OCI-LY1 (cell line): Measurements from ENCODE around the gene UFC1.

ENCODE experiments used
- H2AFZ ChIP-seq: fragments of 200-600 bp; sonication (generic), shearing (Covaris generic); 2 replicates; pipeline ENCODE4 v1.6.0; 2014; ENCODE audit warnings: antibody characterized with exemption, mild to moderate bottlenecking, low read length
- H3F3A ChIP-seq: fragments of 200-600 bp; sonication (generic), shearing (Covaris generic); 2 replicates; pipeline ENCODE4 v1.6.0; 2014; ENCODE audit warnings: mild to moderate bottlenecking, antibody characterized with exemption, low read length, moderate library complexity; ENCODE audit not compliant: insufficient read depth
- H3K27ac ChIP-seq: fragments of 200-600 bp; sonication (generic); 2 replicates; pipeline ENCODE4 v1.5.1; 2014; ENCODE audit warnings: low read length, mixed run types, mild to moderate bottlenecking, low read depth; ENCODE audit not compliant: poor library complexity, severe bottlenecking
- H3K27me3 ChIP-seq: fragments of 200-600 bp; sonication (generic); 2 replicates; pipeline ENCODE4 v1.6.0; 2014; ENCODE audit warnings: antibody characterized with exemption, mild to moderate bottlenecking, low read length, moderate library complexity; ENCODE audit not compliant: insufficient read depth
- H3K36me3 ChIP-seq: fragments of 200-600 bp; sonication (generic); 2 replicates; pipeline ENCODE4 v1.6.1; 2014; ENCODE audit warnings: mild to moderate bottlenecking, antibody characterized with exemption, low read length, moderate library complexity, mixed read lengths; ENCODE audit not compliant: insufficient read depth
- H3K4me1 ChIP-seq: fragments of 200-600 bp; sonication (generic); 2 replicates; pipeline ENCODE4 v1.5.1; 2014; ENCODE audit warnings: mild to moderate bottlenecking, low read length, moderate library complexity; ENCODE audit not compliant: insufficient read depth, severe bottlenecking
- H3K4me2 ChIP-seq: fragments of 200-600 bp; sonication (generic), shearing (Covaris generic); 2 replicates; pipeline ENCODE4 v1.6.1; 2014; ENCODE audit warnings: low read length
- H3K4me3 ChIP-seq: fragments of 200-600 bp; sonication (generic); 2 replicates; pipeline ENCODE4 v1.5.1; 2014; ENCODE audit warnings: low read length, low read depth, mild to moderate bottlenecking, mixed read lengths; ENCODE audit not compliant: poor library complexity, severe bottlenecking
- H3K79me2 ChIP-seq: fragments of 200-600 bp; shearing (Covaris generic); 2 replicates; pipeline ENCODE4 v1.6.1; 2016; ENCODE audit warnings: mixed run types, low read length, mixed read lengths; ENCODE audit not compliant: insufficient read depth
- H3K9ac ChIP-seq: fragments of 200-600 bp; sonication (generic), shearing (Covaris generic); 2 replicates; pipeline ENCODE4 v1.6.1; 2014; ENCODE audit warnings: mild to moderate bottlenecking, low read length, mixed read lengths
- H3K9me2 ChIP-seq: fragments of 200-600 bp; sonication (generic), shearing (Covaris generic); 2 replicates; pipeline ENCODE4 v1.6.1; 2014; ENCODE audit warnings: low read depth, mild to moderate bottlenecking, low read length, mixed read lengths
- H3K9me3 ChIP-seq: fragments of 200-600 bp; shearing (Covaris generic); 2 replicates; pipeline ENCODE4 v1.6.1; 2014; ENCODE audit warnings: low read length, mixed read lengths
- H4K20me1 ChIP-seq: fragments of 200-600 bp; sonication (generic), shearing (Covaris generic); 2 replicates; pipeline ENCODE4 v1.6.0; 2016; ENCODE audit warnings: mild to moderate bottlenecking, low read length; ENCODE audit not compliant: insufficient read depth
- EZH2 ChIP-seq: fragments of 200-600 bp; sonication (generic), shearing (Covaris generic); IDR thresholded peaks from 2 replicates; pipeline ENCODE4 v1.8.0; 2017; ENCODE audit warnings: borderline replicate concordance, mixed run types, mild to moderate bottlenecking, antibody characterized with exemption, low read length, moderate library complexity, mixed read lengths
- TF ChIP-seq, protein P1 (sequence below): fragments of 200-600 bp; sonication (generic), shearing (Covaris generic); IDR thresholded peaks from 2 replicates; pipeline ENCODE4 v1.5.1; 2017; ENCODE audit warnings: mild to moderate bottlenecking, antibody characterized with exemption, low read length, moderate library complexity, mixed read lengths

Gene UFC1

DNA sequence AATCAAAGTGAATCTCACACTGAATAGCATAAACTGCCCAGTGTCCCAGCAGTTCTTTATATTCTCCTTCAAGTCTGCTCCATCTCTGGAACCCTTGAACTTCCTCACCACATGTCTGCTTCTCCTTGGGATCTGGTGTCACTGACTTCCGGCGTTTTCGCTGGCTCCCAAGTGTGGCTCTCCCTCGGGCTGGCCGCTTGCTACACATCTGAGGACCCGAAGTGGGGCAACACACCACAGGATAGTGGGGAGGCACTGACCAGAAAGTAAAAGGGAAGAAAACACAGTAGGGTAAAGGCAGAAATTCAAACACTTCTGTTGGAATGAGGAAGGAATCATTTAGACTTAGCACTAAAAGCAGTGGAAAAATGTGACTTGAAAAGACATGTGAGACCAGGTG lies 30.8 kb upstream of the UFC1 start:
- no peaks in the 10 kb centered on the region for H3K9me3 ChIP-seq
- H3K4me2 ChIP-seq, result no peak overlapping the region
- H3K4me1 ChIP-seq, result peaks cover 18% of the 10 kb centered on the region
- H3K79me2 ChIP-seq, result no peaks in the 10 kb centered on the region
- no peak overlapping the region for H3K4me3 ChIP-seq
- H3K9me2 ChIP-seq, result no peaks in the 10 kb centered on the region
- H3K9ac ChIP-seq, result no peak overlapping the region
- no peak overlapping the region for H3K27ac ChIP-seq
- H3F3A ChIP-seq, result no peaks in the 10 kb centered on the region
- H2AFZ ChIP-seq, result no peak overlapping the region
- no peaks in the 10 kb centered on the region for H3K27me3 ChIP-seq
- no peak for TF ChIP-seq EZH2
- TF ChIP-seq, protein P1, sequence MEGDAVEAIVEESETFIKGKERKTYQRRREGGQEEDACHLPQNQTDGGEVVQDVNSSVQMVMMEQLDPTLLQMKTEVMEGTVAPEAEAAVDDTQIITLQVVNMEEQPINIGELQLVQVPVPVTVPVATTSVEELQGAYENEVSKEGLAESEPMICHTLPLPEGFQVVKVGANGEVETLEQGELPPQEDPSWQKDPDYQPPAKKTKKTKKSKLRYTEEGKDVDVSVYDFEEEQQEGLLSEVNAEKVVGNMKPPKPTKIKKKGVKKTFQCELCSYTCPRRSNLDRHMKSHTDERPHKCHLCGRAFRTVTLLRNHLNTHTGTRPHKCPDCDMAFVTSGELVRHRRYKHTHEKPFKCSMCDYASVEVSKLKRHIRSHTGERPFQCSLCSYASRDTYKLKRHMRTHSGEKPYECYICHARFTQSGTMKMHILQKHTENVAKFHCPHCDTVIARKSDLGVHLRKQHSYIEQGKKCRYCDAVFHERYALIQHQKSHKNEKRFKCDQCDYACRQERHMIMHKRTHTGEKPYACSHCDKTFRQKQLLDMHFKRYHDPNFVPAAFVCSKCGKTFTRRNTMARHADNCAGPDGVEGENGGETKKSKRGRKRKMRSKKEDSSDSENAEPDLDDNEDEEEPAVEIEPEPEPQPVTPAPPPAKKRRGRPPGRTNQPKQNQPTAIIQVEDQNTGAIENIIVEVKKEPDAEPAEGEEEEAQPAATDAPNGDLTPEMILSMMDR, result no peak
- H3K36me3 ChIP-seq, result peaks cover 74% of the 10 kb centered on the region
- no peaks in the 10 kb centered on the region for H4K20me1 ChIP-seq

- no peak overlapping the region for H2AFZ ChIP-seq
- no peak overlapping the region for H3K27ac ChIP-seq
- peaks cover 3% of the 10 kb centered on the region; the same call in 1 of the 2 replicates for H3K79me2 ChIP-seq
- H3K9me2 ChIP-seq, result no peaks in the 10 kb centered on the region
- no peak overlapping the region for H3K4me3 ChIP-seq
- H3K9me3 ChIP-seq, result no peaks in the 10 kb centered on the region
- no peaks in the 10 kb centered on the region for H3K27me3 ChIP-seq
- H3K36me3 ChIP-seq, result peaks cover 67% of the 10 kb centered on the region
- TF ChIP-seq, protein P1, result no peak
- no peak for TF ChIP-seq EZH2
- peaks cover 19% of the 10 kb centered on the region for H3K4me1 ChIP-seq
- 0 out of 2 replicates have a peak, but pooled peaks cover 4% of the 10 kb centered on the region for H3F3A ChIP-seq
- H3K9ac ChIP-seq, result no peak overlapping the region
- H4K20me1 ChIP-seq, result no peaks in the 10 kb centered on the region
- H3K4me2 ChIP-seq, result no peak overlapping the region
Observed at GRCh38 chr1:161127649-161128048, 26.1 kb upstream of the UFC1 start.

- H3K79me2 ChIP-seq, result peaks cover 12% of the 10 kb centered on the region; the same call in 1 of the 2 replicates
- H3K27me3 ChIP-seq, result no peaks in the 10 kb centered on the region
- TF ChIP-seq EZH2, result no peak
- TF ChIP-seq, protein P1, result no peak
- H3K27ac ChIP-seq, result no peak overlapping the region
- no peak overlapping the region for H3K9ac ChIP-seq
- 0 out of 2 replicates have a peak, but pooled peaks cover 4% of the 10 kb centered on the region for H3F3A ChIP-seq
- no peak overlapping the region for H3K4me3 ChIP-seq
- peaks cover 25% of the 10 kb centered on the region for H3K4me1 ChIP-seq
- no peaks in the 10 kb centered on the region for H4K20me1 ChIP-seq
- no peak overlapping the region for H3K4me2 ChIP-seq
- H3K36me3 ChIP-seq, result peaks cover 59% of the 10 kb centered on the region
- H3K9me2 ChIP-seq, result no peaks in the 10 kb centered on the region
- no peaks in the 10 kb centered on the region for H3K9me3 ChIP-seq
- no peak overlapping the region for H2AFZ ChIP-seq
Observed at GRCh38 chr1:161128591-161129420, 25.0 kb upstream of the UFC1 start.
